H1 (cell line): ENCODE results near the gene BGLAP. TPM values are rescaled to one million over a fixed set of nuclear protein-coding genes. Genes with fewer than 3 reads are reported as not detected.

Experiments used
- CTCF ChIA-PET: fragments of 300-600 bp; sonication (Branson Sonifier 250); formaldehyde crosslinking; loops from one replicate; lab custom pipeline; 2021; ENCODE audit not compliant: partially characterized antibody; lab: Charles Lee
- POLR2A ChIA-PET: fragments of 300-600 bp; sonication (Branson Sonifier 250); formaldehyde crosslinking; loops from one replicate; lab custom pipeline; 2021; ENCODE audit warnings: inconsistent platforms; ENCODE audit not compliant: partially characterized antibody; lab: Charles Lee
- DNase-seq, 2 experiments: peaks; one replicate each; pipeline versions ENCODE4 v3.0.0 to v3.0.0-alpha.2; 2010 to 2022; ENCODE audit warnings: low spot score in 2 of 2, low read depth in 1 of 2, mixed read lengths in 1 of 2
- FAIRE-seq: peaks from 2 replicates; lab custom pipeline; 2011; peaks lifted over from hg19 to GRCh38; lab: Jason Lieb, UNC
- H2AFZ ChIP-seq: 2 replicates; pipeline ENCODE4 v1.8.1; 2012; ENCODE audit warnings: low read length, inconsistent platforms
- H2AK5ac ChIP-seq: 2 replicates; pipeline ENCODE4 v1.6.1; 2013; ENCODE audit warnings: low read depth, low read length
- H2BK120ac ChIP-seq: replicated peaks from 2 replicates; pipeline ENCODE3; 2013; ENCODE audit warnings: low read depth, low read length, inconsistent platforms
- H2BK12ac ChIP-seq: 2 replicates; pipeline ENCODE4 v1.6.1; 2013; ENCODE audit warnings: low read depth, low read length
- H2BK15ac ChIP-seq: 2 replicates; pipeline ENCODE4 v1.6.1; 2013; ENCODE audit warnings: low read length
- H2BK20ac ChIP-seq: 2 replicates; pipeline ENCODE4 v1.6.1; 2013; ENCODE audit warnings: low read length
- H2BK5ac ChIP-seq: 2 replicates; pipeline ENCODE4 v1.6.1; 2013; ENCODE audit warnings: low read depth, low read length
- H3K14ac ChIP-seq: 2 replicates; pipeline ENCODE4 v1.6.1; 2013; ENCODE audit warnings: inconsistent platforms; ENCODE audit not compliant: insufficient read length
- H3K18ac ChIP-seq: 2 replicates; pipeline ENCODE4 v1.6.1; 2013; ENCODE audit warnings: low read length; ENCODE audit errors: extremely low read depth
- H3K23ac ChIP-seq: 2 replicates; pipeline ENCODE4 v1.6.1; 2013; ENCODE audit warnings: inconsistent platforms; ENCODE audit not compliant: insufficient read length
- H3K23me2 ChIP-seq: 2 replicates; pipeline ENCODE4 v1.6.1; 2013; ENCODE audit warnings: low read depth, low read length
- H3K27ac ChIP-seq: 2 replicates; pipeline ENCODE4 v1.6.1; 2011; ENCODE audit warnings: low read depth, low read length, inconsistent platforms
- H3K27me3 ChIP-seq, 4 experiments: replicated peaks in 1 of 4; 1 replicate in 1 of 4; 2 replicates in 3 of 4; pipeline versions ENCODE4 v1.6.1 to v1.8.1; 2011 to 2013; ENCODE audit warnings: low read length in 3 of 4, mild to moderate bottlenecking in 3 of 4, inconsistent platforms in 2 of 4, mixed read lengths in 2 of 4, moderate library complexity in 1 of 4; ENCODE audit not compliant: control insufficient read depth in 3 of 4, insufficient read depth in 3 of 4; ENCODE audit errors: extremely low read depth in 1 of 4
- H3K36me3 ChIP-seq, 4 experiments: 2 replicates each; pipeline versions ENCODE4 v1.6.1 to v1.8.1; 2011 to 2013; ENCODE audit warnings: mild to moderate bottlenecking in 4 of 4, low read length in 3 of 4, moderate library complexity in 2 of 4, control low read depth in 1 of 4, inconsistent platforms in 1 of 4; ENCODE audit not compliant: insufficient read depth in 4 of 4, control insufficient read depth in 2 of 4
- H3K4ac ChIP-seq: replicated peaks from 2 replicates; pipeline ENCODE3; 2013; ENCODE audit warnings: low read length, low read depth, mixed read lengths, inconsistent platforms; ENCODE audit not compliant: insufficient read length
- H3K4me1 ChIP-seq, 4 experiments: replicated peaks in 1 of 4; 1 replicate in 1 of 4; 2 replicates in 3 of 4; pipeline versions ENCODE4 v1.6.1 to v1.8.1; 2011 to 2013; ENCODE audit warnings: low read length in 3 of 4, inconsistent platforms in 2 of 4, mixed read lengths in 1 of 4; ENCODE audit not compliant: insufficient read depth in 4 of 4, control insufficient read depth in 3 of 4
- H3K4me2 ChIP-seq, 2 experiments: 2 replicates each; pipeline versions ENCODE4 v1.6.1 to v1.8.1; 2011 to 2013; ENCODE audit warnings: low read depth in 2 of 2, low read length in 2 of 2, control low read depth in 1 of 2, inconsistent platforms in 1 of 2, mild to moderate bottlenecking in 1 of 2; ENCODE audit not compliant: insufficient read depth in 1 of 2
- H3K4me3 ChIP-seq, 4 experiments: fragments of 200-600, 300-600 bp in 1 of 4; sonication (generic), shearing (Covaris generic), sonication (Bioruptor Twin) in 1 of 4; 2 replicates each; pipeline versions ENCODE4 v1.5.1 to v1.8.1; 2011 to 2016; ENCODE audit warnings: low read length in 4 of 4, low read depth in 3 of 4, control low read depth in 2 of 4, inconsistent platforms in 2 of 4, mild to moderate bottlenecking in 2 of 4, mixed read lengths in 1 of 4, moderate library complexity in 1 of 4; ENCODE audit not compliant: insufficient read depth in 2 of 4; ENCODE audit errors: extremely low read depth in 1 of 4
- H3K56ac ChIP-seq: replicated peaks from 2 replicates; pipeline ENCODE3; 2013; ENCODE audit warnings: low read depth, mild to moderate bottlenecking, mixed read lengths, low read length, inconsistent platforms; ENCODE audit not compliant: insufficient read length
- H3K79me1 ChIP-seq: 2 replicates; pipeline ENCODE4 v1.6.1; 2013; ENCODE audit warnings: low read depth, low read length, control low read depth
- H3K79me2 ChIP-seq, 2 experiments: 2 replicates each; pipeline versions ENCODE4 v1.6.1 to v1.8.1; 2012 to 2013; ENCODE audit warnings: low read length in 2 of 2, mild to moderate bottlenecking in 2 of 2, inconsistent platforms in 1 of 2; ENCODE audit not compliant: insufficient read depth in 2 of 2, control insufficient read depth in 1 of 2
- H3K9ac ChIP-seq, 4 experiments: replicated peaks in 1 of 4; 1 replicate in 1 of 4; 2 replicates in 3 of 4; pipeline versions ENCODE4 v1.6.1 to v1.8.1; 2011 to 2013; ENCODE audit warnings: low read depth in 3 of 4, low read length in 3 of 4, control low read depth in 2 of 4, mild to moderate bottlenecking in 2 of 4, moderate library complexity in 2 of 4, inconsistent platforms in 1 of 4; ENCODE audit errors: extremely low read depth in 1 of 4
- H3K9me3 ChIP-seq, 2 experiments: 2 replicates each; pipeline versions ENCODE4 v1.6.1 to v1.8.1; 2012 to 2013; ENCODE audit warnings: mild to moderate bottlenecking in 2 of 2, moderate library complexity in 2 of 2, control low read depth in 1 of 2, inconsistent platforms in 1 of 2, low read depth in 1 of 2, low read length in 1 of 2, mixed read lengths in 1 of 2; ENCODE audit not compliant: insufficient read depth in 2 of 2
- H4K20me1 ChIP-seq, 2 experiments: replicated peaks in 1 of 2; 2 replicates each; pipeline versions ENCODE3 to v1.8.1; 2011 to 2013; ENCODE audit warnings: inconsistent platforms in 2 of 2, low read length in 2 of 2, mild to moderate bottlenecking in 1 of 2; ENCODE audit not compliant: insufficient read depth in 2 of 2, control insufficient read depth in 1 of 2
- H4K5ac ChIP-seq: 2 replicates; pipeline ENCODE4 v1.6.1; 2013; ENCODE audit warnings: low read length, low read depth, mixed read lengths, inconsistent platforms; ENCODE audit not compliant: insufficient read length
- H4K8ac ChIP-seq: 2 replicates; pipeline ENCODE4 v1.8.0; 2013; ENCODE audit warnings: mild to moderate bottlenecking, moderate library complexity, low read length, inconsistent platforms; ENCODE audit not compliant: insufficient read depth; ENCODE audit errors: extremely low read depth
- H4K91ac ChIP-seq: replicated peaks from 2 replicates; pipeline ENCODE3; 2013; ENCODE audit warnings: low read length, mixed read lengths, inconsistent platforms; ENCODE audit not compliant: insufficient read length
- BACH1 ChIP-seq: IDR thresholded peaks from 2 replicates; pipeline ENCODE4 v1.6.1; 2012; ENCODE audit warnings: low read length, improper control_type of control experiment
- CTBP2 ChIP-seq: IDR thresholded peaks from 2 replicates; pipeline ENCODE4 v1.7.0; 2011; ENCODE audit warnings: borderline replicate concordance, mild to moderate bottlenecking, moderate library complexity, mixed read lengths, low read length; ENCODE audit not compliant: insufficient read depth, insufficient read length
- KDM1A ChIP-seq: fragments of 200-600, 300-600 bp; sonication (generic); IDR thresholded peaks from 2 replicates; pipeline ENCODE4 v1.7.1; 2016; ENCODE audit warnings: mild to moderate bottlenecking, low read length, borderline replicate concordance
- PHF8 ChIP-seq: fragments of 200-600 bp; sonication (generic); conservative IDR thresholded peaks from 2 replicates; pipeline ENCODE4 v1.7.1; 2012; ENCODE audit warnings: low read depth, mild to moderate bottlenecking, inconsistent platforms, low read length, moderate library complexity
- POLR2AphosphoS5 ChIP-seq: IDR thresholded peaks from 2 replicates; pipeline ENCODE4 v1.6.1; 2011; ENCODE audit warnings: low read depth, low read length
- SAP30 ChIP-seq: fragments of 300-600 bp; sonication (generic); IDR thresholded peaks from 2 replicates; pipeline ENCODE4 v1.7.1; 2012; ENCODE audit warnings: low read length, moderate library complexity, mild to moderate bottlenecking, inconsistent platforms; ENCODE audit not compliant: insufficient read depth, insufficient replicate concordance
- SIN3A ChIP-seq, 2 experiments: IDR thresholded peaks in 1 of 2; conservative IDR thresholded peaks in 1 of 2; 2 replicates each; pipeline ENCODE4 v1.6.1; 2011 to 2012; ENCODE audit warnings: low read length in 2 of 2, improper control_type of control experiment in 1 of 2, low read depth in 1 of 2, mild to moderate bottlenecking in 1 of 2
- SIRT6 ChIP-seq: IDR thresholded peaks from one replicate; pipeline ENCODE4 v1.7.1; 2012; ENCODE audit warnings: low read length, inconsistent platforms
- TAF1 ChIP-seq: IDR thresholded peaks from 2 replicates; pipeline ENCODE4 v1.6.1; 2011; ENCODE audit warnings: mild to moderate bottlenecking, low read depth, low read length
- ZNF274 ChIP-seq: IDR thresholded peaks from 2 replicates; pipeline ENCODE4 v1.7.0; 2012; ENCODE audit warnings: low read length, borderline replicate concordance; ENCODE audit errors: extremely low read depth
- WGBS, 2 experiments: shearing (Covaris generic) in 1 of 2; methylation state at CpG; one replicate each; pipeline versions ENCODE4 v1.1.6 to v1.1.7; 2013 to 2015; ENCODE audit warnings: low lambda C conversion rate in 2 of 2, mixed read lengths in 2 of 2, inconsistent platforms in 1 of 2, low coverage in 1 of 2, missing lambda C conversion rate in 1 of 2; ENCODE audit not compliant: insufficient replicate concordance in 2 of 2, insufficient coverage in 1 of 2, insufficient read length in 1 of 2; ENCODE audit errors: extremely low coverage in 1 of 2, missing lambda C conversion rate in 1 of 2; 5-methylcytosine and 5-hydroxymethylcytosine counted together
- polyA plus RNA-seq, 7 experiments: library from polyadenylated mRNA; depleted of rRNA in 3 of 7; stranded (reverse) in 5 of 7; unstranded in 2 of 7; fragments of >200 nt in 5 of 7; fragments of 200-250 nt in 2 of 7; gene quantifications; 1 replicate in 5 of 7; 2 replicates in 1 of 7; 4 replicates in 1 of 7; pipeline versions ENCODE4 v1.2.1 to v1.2.3, GENCODE V29; 2011 to 2013; ENCODE audit warnings: missing spikeins in 2 of 7, mixed read lengths in 2 of 7
- total RNA-seq: library from RNA; stranded (reverse); fragmentation: NEBNext Ultra II Directional; extraction: Animal tissue kit (Norgen Biotek cat#: 25700); gene quantifications from 2 replicates; pipeline ENCODE4 v1.2.1, GENCODE V29; 2021
- TF ChIP-seq, protein P1 (sequence below), 3 experiments: IDR thresholded peaks; 1 replicate in 2 of 3; 2 replicates in 1 of 3; pipeline versions ENCODE4 v1.5.1 to v1.6.1; 2011; ENCODE audit warnings: low read length in 3 of 3, mild to moderate bottlenecking in 3 of 3, inconsistent platforms in 2 of 3, low read depth in 1 of 3, moderate library complexity in 1 of 3; ENCODE audit not compliant: insufficient read depth in 1 of 3; ENCODE audit errors: control extremely low read depth in 1 of 3

Gene BGLAP
- total and polyA plus RNA-seq, 2 of the 8 experiments (the other 6 are each of a cell fraction or from before 2014, with no cell fraction given): 1.2 to 1.5 TPM

DNA sequence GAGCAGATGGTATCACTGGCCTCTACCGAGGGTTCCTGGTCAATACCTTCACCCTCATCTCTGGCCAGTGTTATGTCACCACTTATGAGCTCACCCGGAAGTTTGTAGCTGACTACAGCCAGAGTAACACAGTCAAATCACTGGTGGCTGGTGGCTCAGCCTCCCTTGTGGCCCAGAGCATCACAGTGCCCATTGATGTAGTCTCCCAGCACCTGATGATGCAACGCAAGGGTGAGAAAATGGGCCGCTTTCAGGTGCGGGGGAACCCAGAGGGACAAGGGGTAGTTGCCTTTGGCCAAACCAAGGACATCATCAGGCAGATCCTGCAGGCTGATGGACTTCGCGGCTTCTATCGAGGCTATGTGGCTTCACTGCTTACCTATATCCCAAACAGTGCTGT lies 41.9 kb upstream of the BGLAP start:
- Histone ChIP-seq H3K36me3 (peaks cover 4 to 28% (median 9%) of the 10 kb centered on the region in 4 experiments; a peak in 4 of 8 replicates), H3K23ac (no peak overlapping the region), H3K4ac (no peak overlapping the region), H2AFZ (no peak overlapping the region), H3K79me2 (peaks cover 9 to 50% of the 10 kb centered on the region in 2 experiments), H2BK120ac (no peak overlapping the region), H3K14ac (no peak overlapping the region), H2BK5ac (no peak overlapping the region), H3K79me1 (peaks cover 16% of the 10 kb centered on the region), H3K4me1 (peaks cover 0 to 11% (median 3%) of the 10 kb centered on the region in 4 experiments; a peak in 4 of 7 replicates), H3K18ac (no peak overlapping the region), H3K9ac (0 out of 7 replicates have a peak overlapping the region, but pooled peaks of 1 of the 4 experiments have one; percentile 1), H3K4me2 (no peak overlapping the region), H3K4me3 (no peak overlapping the region), H3K27me3 (no peaks in the 10 kb centered on the region), H2BK20ac (no peak overlapping the region), H3K27ac (no peak overlapping the region), H4K8ac (no peak overlapping the region), H3K56ac (no peak overlapping the region), H2BK12ac (no peak overlapping the region), H2BK15ac (no peak overlapping the region), H4K5ac (no peak overlapping the region), H3K23me2 (no peaks in the 10 kb centered on the region), H3K9me3 (no peaks in the 10 kb centered on the region), H2AK5ac (no peak overlapping the region), H4K91ac (no peak overlapping the region), H4K20me1 (peaks cover 0 to 8% of the 10 kb centered on the region in 2 experiments)
- 94% methylated on average over 8 of the region's 8 CpGs; no CpG with 5 or more reads in 1 of the 2 experiments for WGBS, 2 experiments
- CTCF ChIA-PET: interaction anchor here (1.0 to 5.3 kb wide), 5 partner anchors 25 to 54 kb away, joined by 4 to 41 read pairs (median 5); no protein-coding TSS in a partner anchor
- no peak for FAIRE-seq
- POLR2A ChIA-PET: interaction anchor here (0.6 to 9.5 kb wide), 4 partner anchors 8 to 138 kb away, joined by 3 to 77 read pairs (median 6); partner anchors contain the start of genes CCT3, PMF1 and TSACC
- no peak for DNase-seq
- no peak for TF ChIP-seq SIN3A (conservative IDR thresholded peaks at IDR 0.05 in 1 of 2, IDR thresholded peaks at IDR 0.05 in 1 of 2; ENCODE audit: low read depth in 1 of 2, low read length in 2 of 2)
- TF ChIP-seq, protein P1, sequence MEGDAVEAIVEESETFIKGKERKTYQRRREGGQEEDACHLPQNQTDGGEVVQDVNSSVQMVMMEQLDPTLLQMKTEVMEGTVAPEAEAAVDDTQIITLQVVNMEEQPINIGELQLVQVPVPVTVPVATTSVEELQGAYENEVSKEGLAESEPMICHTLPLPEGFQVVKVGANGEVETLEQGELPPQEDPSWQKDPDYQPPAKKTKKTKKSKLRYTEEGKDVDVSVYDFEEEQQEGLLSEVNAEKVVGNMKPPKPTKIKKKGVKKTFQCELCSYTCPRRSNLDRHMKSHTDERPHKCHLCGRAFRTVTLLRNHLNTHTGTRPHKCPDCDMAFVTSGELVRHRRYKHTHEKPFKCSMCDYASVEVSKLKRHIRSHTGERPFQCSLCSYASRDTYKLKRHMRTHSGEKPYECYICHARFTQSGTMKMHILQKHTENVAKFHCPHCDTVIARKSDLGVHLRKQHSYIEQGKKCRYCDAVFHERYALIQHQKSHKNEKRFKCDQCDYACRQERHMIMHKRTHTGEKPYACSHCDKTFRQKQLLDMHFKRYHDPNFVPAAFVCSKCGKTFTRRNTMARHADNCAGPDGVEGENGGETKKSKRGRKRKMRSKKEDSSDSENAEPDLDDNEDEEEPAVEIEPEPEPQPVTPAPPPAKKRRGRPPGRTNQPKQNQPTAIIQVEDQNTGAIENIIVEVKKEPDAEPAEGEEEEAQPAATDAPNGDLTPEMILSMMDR (IDR thresholded peaks at IDR 0.05; ENCODE audit: control extremely low read depth in 1 of 3, insufficient read depth in 1 of 3, low read depth in 1 of 3, low read length in 3 of 3): no peak
- TF ChIP-seq KDM1A: no peak
- TF ChIP-seq BACH1: no peak
- TF ChIP-seq POLR2AphosphoS5: no peak
- TF ChIP-seq CTBP2: no peak
- no peak for TF ChIP-seq SIRT6
- no peak for TF ChIP-seq PHF8
- no peak for TF ChIP-seq SAP30
- TF ChIP-seq TAF1: no peak
- no peak for TF ChIP-seq ZNF274
